Skeletal muscle cell (primary cell): ENCODE data around the gene SOX4.

Experiments used
- DNase-seq: peaks from one replicate; pipeline ENCODE4 v3.0.0-alpha.2; 2010; ENCODE audit warnings: low read depth
- H3K4me3 ChIP-seq: 2 replicates; pipeline ENCODE4 v1.5.1; 2011; ENCODE audit warnings: low read depth, mild to moderate bottlenecking, control low read depth, low read length, moderate library complexity

The SOX4 gene

GRCh38 chr6:21591446-21591845, 2.1 kb upstream of the SOX4 start:
- no peak overlapping the region for H3K4me3 ChIP-seq
- no peak for DNase-seq

- no peak for DNase-seq
- peak overlapping the region; percentile 80 for H3K4me3 ChIP-seq
Observed at GRCh38 chr6:21592953-21593352, 598 bp upstream of the SOX4 start.

GRCh38 chr6:21593927-21594415, 420 bp downstream of the SOX4 start:
- H3K4me3 ChIP-seq, result peak overlapping the region; percentile 80
- peak; percentile 49 for DNase-seq

GRCh38 chr6:21594416-21595281, 1.1 kb downstream of the SOX4 start:
- peak overlapping the region; percentile 80 for H3K4me3 ChIP-seq
- no peak for DNase-seq

GRCh38 chr6:21595285-21596144, 2.0 kb downstream of the SOX4 start:
- no peak for DNase-seq
- peak overlapping the region; percentile 80 for H3K4me3 ChIP-seq

- peak overlapping the region; percentile 80 for H3K4me3 ChIP-seq
- no peak for DNase-seq
Observed at GRCh38 chr6:21596145-21596948, 2.8 kb downstream of the SOX4 start.

- peak overlapping the region; percentile 80 for H3K4me3 ChIP-seq
- no peak for DNase-seq
Observed at GRCh38 chr6:21596949-21597682, 3.6 kb downstream of the SOX4 start.

- H3K4me3 ChIP-seq, result peak overlapping the region; percentile 80
- no peak for DNase-seq
Observed at GRCh38 chr6:21597801-21598673, 4.5 kb downstream of the SOX4 start.

GRCh38 chr6:21598674-21599023, 5.1 kb downstream of the SOX4 start:
- DNase-seq, result no peak
- H3K4me3 ChIP-seq, result peak overlapping the region; percentile 80

- DNase-seq, result no peak
- H3K4me3 ChIP-seq, result no peak overlapping the region
Observed at GRCh38 chr6:21599051-21599696, 5.6 kb downstream of the SOX4 start.

- H3K4me3 ChIP-seq, result no peak overlapping the region
- DNase-seq, result no peak
Observed at GRCh38 chr6:21601339-21601923, 7.9 kb downstream of the SOX4 start.

GRCh38 chr6:21601932-21602390, 8.4 kb downstream of the SOX4 start:
- H3K4me3 ChIP-seq, result no peak overlapping the region
- DNase-seq, result no peak

- no peak overlapping the region for H3K4me3 ChIP-seq
- no peak for DNase-seq
Observed at GRCh38 chr6:21603082-21603952, 9.8 kb downstream of the SOX4 start.

GRCh38 chr6:21604081-21604480, 10.5 kb downstream of the SOX4 start:
- DNase-seq, result no peak

GRCh38 chr6:21605166-21605565, 11.6 kb downstream of the SOX4 start:
- no peak overlapping the region for H3K4me3 ChIP-seq
- no peak for DNase-seq

More at GRCh38 chr6:21604081-21604480, 10.5 kb downstream of the SOX4 start:
- no peak overlapping the region for H3K4me3 ChIP-seq

GRCh38 chr6:21608601-21609000, 15.1 kb downstream of the SOX4 start:
- no peak overlapping the region for H3K4me3 ChIP-seq
- DNase-seq, result no peak
